SKM-1 treated with dmso at 0.1 percent for 144 hours (cell line): Measurements from ENCODE around the gene SPAST.
"Not testable (repeated sequence)": the region's sequence is repeated elsewhere in the genome, so short reads cannot be mapped to it uniquely, and the experiment has no call there.

Experiments used
- DNase-seq: peaks from one replicate; lab custom pipeline; 2025; ENCODE audit not compliant: unreplicated experiment; lab: John Stamatoyannopoulos, UW

SPAST gene

GRCh38 chr2:32119161-32119560, 55.8 kb downstream of the SPAST start:
- no peak for DNase-seq

- DNase-seq: no peak
Measured at GRCh38 chr2:32124660-32125059, 61.3 kb downstream of the SPAST start.

GRCh38 chr2:32128636-32129035, 65.3 kb downstream of the SPAST start:
- no peak for DNase-seq

GRCh38 chr2:32129086-32129485, 65.7 kb downstream of the SPAST start:
- no peak for DNase-seq

- DNase-seq: peak; percentile 21
Measured at GRCh38 chr2:32135409-32135808, 72.1 kb downstream of the SPAST start.

GRCh38 chr2:32136097-32136496, 72.7 kb downstream of the SPAST start:
- no peak for DNase-seq

GRCh38 chr2:32151544-32151943, 88.2 kb downstream of the SPAST start:
- not testable (repeated sequence) for DNase-seq

- no peak for DNase-seq
Measured at GRCh38 chr2:32159678-32160077, 96.3 kb downstream of the SPAST start.

- no peak for DNase-seq
Measured at GRCh38 chr2:32161296-32161695, 97.9 kb downstream of the SPAST start.

GRCh38 chr2:32164254-32164653, 100.9 kb downstream of the SPAST start:
- not testable (repeated sequence) for DNase-seq

GRCh38 chr2:32165027-32165347, 101.6 kb downstream of the SPAST start:
- not testable (repeated sequence) for DNase-seq

- DNase-seq: no peak
Measured at GRCh38 chr2:32166115-32166574, 102.8 kb downstream of the SPAST start.

GRCh38 chr2:32168513-32168912, 105.2 kb downstream of the SPAST start:
- no peak for DNase-seq

- no peak for DNase-seq
Measured at GRCh38 chr2:32172870-32173269, 109.5 kb downstream of the SPAST start.

- no peak for DNase-seq
Measured at GRCh38 chr2:32182667-32183066, 119.3 kb downstream of the SPAST start.

- DNase-seq: no peak
Measured at GRCh38 chr2:32189011-32189410, 125.7 kb downstream of the SPAST start.

GRCh38 chr2:32192418-32192817, 129.1 kb downstream of the SPAST start:
- no peak for DNase-seq

- DNase-seq: no peak
Measured at GRCh38 chr2:32200814-32201213, 137.5 kb downstream of the SPAST start.

- not testable (repeated sequence) for DNase-seq
Measured at GRCh38 chr2:32203428-32203827, 140.1 kb downstream of the SPAST start.
